C4-2B (cell line): Measurements from ENCODE around the gene FRMD4B.

Source experiments
- ZFX ChIP-seq: fragments of 450-650 bp; IDR thresholded peaks from 2 replicates; pipeline ENCODE4 v1.6.1; 2017
- TF ChIP-seq, protein P1 (sequence below): fragments of 450-650 bp; conservative IDR thresholded peaks from 2 replicates; pipeline ENCODE4 v1.5.1; 2017; ENCODE audit warnings: mild to moderate bottlenecking

- TF ChIP-seq, protein P1, sequence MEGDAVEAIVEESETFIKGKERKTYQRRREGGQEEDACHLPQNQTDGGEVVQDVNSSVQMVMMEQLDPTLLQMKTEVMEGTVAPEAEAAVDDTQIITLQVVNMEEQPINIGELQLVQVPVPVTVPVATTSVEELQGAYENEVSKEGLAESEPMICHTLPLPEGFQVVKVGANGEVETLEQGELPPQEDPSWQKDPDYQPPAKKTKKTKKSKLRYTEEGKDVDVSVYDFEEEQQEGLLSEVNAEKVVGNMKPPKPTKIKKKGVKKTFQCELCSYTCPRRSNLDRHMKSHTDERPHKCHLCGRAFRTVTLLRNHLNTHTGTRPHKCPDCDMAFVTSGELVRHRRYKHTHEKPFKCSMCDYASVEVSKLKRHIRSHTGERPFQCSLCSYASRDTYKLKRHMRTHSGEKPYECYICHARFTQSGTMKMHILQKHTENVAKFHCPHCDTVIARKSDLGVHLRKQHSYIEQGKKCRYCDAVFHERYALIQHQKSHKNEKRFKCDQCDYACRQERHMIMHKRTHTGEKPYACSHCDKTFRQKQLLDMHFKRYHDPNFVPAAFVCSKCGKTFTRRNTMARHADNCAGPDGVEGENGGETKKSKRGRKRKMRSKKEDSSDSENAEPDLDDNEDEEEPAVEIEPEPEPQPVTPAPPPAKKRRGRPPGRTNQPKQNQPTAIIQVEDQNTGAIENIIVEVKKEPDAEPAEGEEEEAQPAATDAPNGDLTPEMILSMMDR = no peak
- TF ChIP-seq ZFX = no peak
Measured at GRCh38 chr3:69214241-69214640, 171.6 kb downstream of the FRMD4B start.
